VCaP (cell line): ENCODE data around the gene CCDC85B.

Experiments
- H3K27ac ChIP-seq: fragments of 450-650 bp; 2 replicates; pipeline ENCODE4 v1.5.1; 2017
- CTCF ChIP-seq: fragments of 450-650 bp; conservative IDR thresholded peaks from 2 replicates; pipeline ENCODE4 v1.5.1; 2017; ENCODE audit warnings: mild to moderate bottlenecking, moderate library complexity

The CCDC85B gene

GRCh38 chr11:65854161-65854592, 36.3 kb upstream of the CCDC85B start:
- TF ChIP-seq CTCF: no peak
- no peak overlapping the region for H3K27ac ChIP-seq

GRCh38 chr11:65854852-65855837, 35.3 kb upstream of the CCDC85B start:
- H3K27ac ChIP-seq: no peak overlapping the region
- no peak for TF ChIP-seq CTCF

- peak overlapping the region; percentile 100 for H3K27ac ChIP-seq
- TF ChIP-seq CTCF: no peak
Observed at GRCh38 chr11:65855927-65856363, 34.5 kb upstream of the CCDC85B start.

- TF ChIP-seq CTCF: no peak
- H3K27ac ChIP-seq: peak overlapping the region; percentile 100
Observed at GRCh38 chr11:65856689-65857499, 33.6 kb upstream of the CCDC85B start.

- no peak for TF ChIP-seq CTCF
- H3K27ac ChIP-seq: peak overlapping the region; percentile 100
Observed at GRCh38 chr11:65857500-65857852, 33.0 kb upstream of the CCDC85B start.

GRCh38 chr11:65857853-65858680, 32.4 kb upstream of the CCDC85B start, which contains the start of gene CFL1:
TSS of gene CFL1 (minus strand) at chr11:65858180. CDS start at chr11:65858099, 81 bp downstream.
- no peak; the same call in 1 of the 2 replicates for TF ChIP-seq CTCF
- peak within 1 kb of the TSS; percentile 100 for H3K27ac ChIP-seq
